ENCODE results near the gene RNF217. TPM values are rescaled to one million over a fixed set of nuclear protein-coding genes. Genes with fewer than 3 reads are reported as not detected.

The RNF217 gene
- total RNA-seq, 3 donors from 2014 or later (not counting 1 experiment from before 2014, with no cell fraction given) = 3.3 to 9.5 (median 4.4) TPM

DNA sequence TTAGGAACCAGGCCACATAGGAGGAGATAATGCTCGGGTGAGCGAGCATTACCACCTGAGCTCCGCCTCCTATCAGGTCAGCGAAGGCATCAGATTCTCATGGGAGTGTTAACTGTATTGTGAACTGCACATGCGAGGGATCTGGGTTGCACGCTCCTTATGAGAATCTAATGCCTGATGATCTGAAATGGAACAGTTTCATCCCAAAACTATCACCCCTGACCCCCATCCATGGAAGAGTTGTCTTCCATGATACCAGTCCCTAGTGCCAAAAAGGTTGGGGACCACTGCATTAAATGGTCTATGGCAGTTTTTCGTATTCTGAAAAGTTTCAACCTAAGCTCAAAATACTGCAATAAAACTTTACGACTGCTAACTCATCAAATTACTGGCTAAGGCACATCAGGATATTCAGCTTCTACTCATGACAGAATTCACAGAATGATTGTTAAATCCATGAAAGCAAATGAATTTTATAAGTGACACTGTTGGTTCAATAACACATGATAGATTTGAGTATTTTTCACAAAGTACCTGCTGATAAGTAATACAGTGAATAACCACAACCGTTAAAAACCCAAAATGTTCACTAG, 25.9 kb downstream of the RNF217 start:
- ATAC-seq (no peak), DNase-seq (no peak)
- Mint-ChIP-seq H3K36me3 (no peaks in the 10 kb centered on the region), H3K4me1 (peaks cover 0 to 7% of the 10 kb centered on the region in 2 donors), H3K9me3 (no peaks in the 10 kb centered on the region), H3K4me3 (no peak overlapping the region), H3K27me3 (ENCODE audit: low read depth in 2 of 2) (peaks cover 0 to 7% of the 10 kb centered on the region in 2 donors), H3K27ac (no peak overlapping the region)
- H3K4me1 ChIP-seq (ENCODE audit: control insufficient read depth, insufficient read depth, low read length) = no peaks in the 10 kb centered on the region
- intact Hi-C loops (cut with micrococcal nuclease) = no loop called here
- TF ChIP-seq, protein P1, sequence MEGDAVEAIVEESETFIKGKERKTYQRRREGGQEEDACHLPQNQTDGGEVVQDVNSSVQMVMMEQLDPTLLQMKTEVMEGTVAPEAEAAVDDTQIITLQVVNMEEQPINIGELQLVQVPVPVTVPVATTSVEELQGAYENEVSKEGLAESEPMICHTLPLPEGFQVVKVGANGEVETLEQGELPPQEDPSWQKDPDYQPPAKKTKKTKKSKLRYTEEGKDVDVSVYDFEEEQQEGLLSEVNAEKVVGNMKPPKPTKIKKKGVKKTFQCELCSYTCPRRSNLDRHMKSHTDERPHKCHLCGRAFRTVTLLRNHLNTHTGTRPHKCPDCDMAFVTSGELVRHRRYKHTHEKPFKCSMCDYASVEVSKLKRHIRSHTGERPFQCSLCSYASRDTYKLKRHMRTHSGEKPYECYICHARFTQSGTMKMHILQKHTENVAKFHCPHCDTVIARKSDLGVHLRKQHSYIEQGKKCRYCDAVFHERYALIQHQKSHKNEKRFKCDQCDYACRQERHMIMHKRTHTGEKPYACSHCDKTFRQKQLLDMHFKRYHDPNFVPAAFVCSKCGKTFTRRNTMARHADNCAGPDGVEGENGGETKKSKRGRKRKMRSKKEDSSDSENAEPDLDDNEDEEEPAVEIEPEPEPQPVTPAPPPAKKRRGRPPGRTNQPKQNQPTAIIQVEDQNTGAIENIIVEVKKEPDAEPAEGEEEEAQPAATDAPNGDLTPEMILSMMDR (IDR thresholded peaks at IDR 0.05) = no peak
- no peak overlapping the region for H3K4me3 ChIP-seq (ENCODE audit: low read length)
- H3K27me3 ChIP-seq (ENCODE audit: control insufficient read depth, insufficient read depth, low read length) = no peaks in the 10 kb centered on the region
- no peak overlapping the region for H3K27ac ChIP-seq (ENCODE audit: low read length)
- 95% methylated on average over 8 of the region's 9 CpGs for WGBS (ENCODE audit: insufficient coverage)
- H3K9me3 ChIP-seq (ENCODE audit: control insufficient read depth, insufficient read depth, low read length) = no peaks in the 10 kb centered on the region
- H3K36me3 ChIP-seq (ENCODE audit: control insufficient read depth, insufficient read depth, low read length) = no peaks in the 10 kb centered on the region

DNA sequence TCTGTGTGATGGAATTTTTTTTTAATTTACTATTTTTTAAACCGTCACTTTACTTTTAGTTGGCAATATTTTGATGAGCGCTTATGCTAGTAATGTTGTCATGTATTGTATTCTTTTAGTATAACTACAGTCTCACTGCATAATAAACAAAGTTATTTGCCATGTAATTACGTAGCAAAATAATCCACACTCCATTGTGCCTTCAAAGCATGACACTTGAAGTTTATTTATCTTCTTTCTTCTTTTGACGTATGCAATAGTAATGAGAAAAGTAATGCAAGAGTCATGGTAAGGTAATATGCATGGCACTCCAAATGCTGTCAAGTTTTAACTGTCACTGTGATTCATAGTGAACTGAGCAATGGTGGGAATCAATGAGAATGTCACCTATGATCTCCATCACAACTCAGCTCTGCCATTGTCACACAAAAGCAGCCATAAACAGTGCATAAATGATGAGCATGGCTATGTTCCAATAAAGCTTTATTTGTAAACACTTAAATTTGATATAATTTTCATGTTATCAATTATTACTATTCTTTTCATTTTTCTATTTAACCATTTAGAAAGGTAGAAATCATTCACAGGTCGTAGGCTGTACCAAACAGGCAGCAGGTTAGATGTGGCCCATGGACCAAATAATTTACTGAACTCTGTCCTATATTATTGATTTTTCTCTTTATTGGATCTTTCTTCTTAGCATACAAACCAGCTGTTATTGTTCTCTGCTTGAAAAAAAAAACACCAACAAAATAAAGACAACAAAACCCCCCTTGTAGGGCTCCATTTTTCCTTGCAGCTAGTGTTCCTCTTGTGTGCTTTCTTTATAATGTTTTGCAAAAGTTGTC, 27.1 kb downstream of the RNF217 start:
- ATAC-seq (no peak), DNase-seq (no peak)
- Mint-ChIP-seq H3K4me3 (no peak overlapping the region), H3K4me1 (peaks cover 0 to 7% of the 10 kb centered on the region in 2 donors), H3K27me3 (ENCODE audit: low read depth in 2 of 2) (peaks cover 0 to 7% of the 10 kb centered on the region in 2 donors), H3K9me3 (no peaks in the 10 kb centered on the region), H3K36me3 (no peaks in the 10 kb centered on the region), H3K27ac (no peak overlapping the region)
- no peaks in the 10 kb centered on the region for H3K36me3 ChIP-seq (ENCODE audit: control insufficient read depth, insufficient read depth, low read length)
- no peaks in the 10 kb centered on the region for H3K27me3 ChIP-seq (ENCODE audit: control insufficient read depth, insufficient read depth, low read length)
- intact Hi-C loops (cut with micrococcal nuclease) = no loop called here
- H3K27ac ChIP-seq (ENCODE audit: low read length) = no peak overlapping the region
- TF ChIP-seq, protein P1 (IDR thresholded peaks at IDR 0.05) = no peak
- 83% methylated on average over 2 of the region's 5 CpGs for WGBS (ENCODE audit: insufficient coverage)
- H3K4me3 ChIP-seq (ENCODE audit: low read length) = no peak overlapping the region
- no peaks in the 10 kb centered on the region for H3K9me3 ChIP-seq (ENCODE audit: control insufficient read depth, insufficient read depth, low read length)
- H3K4me1 ChIP-seq (ENCODE audit: control insufficient read depth, insufficient read depth, low read length) = no peaks in the 10 kb centered on the region

DNA sequence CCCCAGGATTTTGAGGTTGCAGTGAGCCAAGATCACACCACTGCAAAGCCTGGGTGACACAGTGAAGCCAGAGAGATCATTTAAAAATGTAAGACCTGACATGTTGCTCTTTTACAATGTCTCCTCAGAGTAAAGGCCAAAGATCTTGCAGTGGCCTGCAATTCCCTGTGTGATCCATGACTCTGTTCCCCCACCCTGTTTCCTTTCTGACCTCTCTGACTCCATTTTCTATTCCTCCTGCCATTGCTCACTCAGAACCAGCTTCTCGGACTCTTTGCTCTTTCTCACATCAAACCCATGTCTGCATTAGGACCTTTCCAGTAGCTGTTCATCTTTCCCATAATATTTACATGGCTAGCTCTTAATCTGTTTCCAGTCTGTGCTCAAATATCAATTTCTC, 28.8 kb downstream of the RNF217 start:
- WGBS (ENCODE audit: insufficient coverage) = 89% methylated on average over 1 of the region's 1 CpG
- Mint-ChIP-seq H3K27ac (no peak overlapping the region), H3K36me3 (no peaks in the 10 kb centered on the region), H3K9me3 (no peaks in the 10 kb centered on the region), H3K4me1 (peaks cover 0 to 6% of the 10 kb centered on the region in 2 donors), H3K4me3 (no peak overlapping the region), H3K27me3 (ENCODE audit: low read depth in 2 of 2) (peaks cover 0 to 7% of the 10 kb centered on the region in 2 donors)
- H3K4me3 ChIP-seq (ENCODE audit: low read length) = no peak overlapping the region
- DNase-seq (no peak), ATAC-seq (no peak)
- H3K27ac ChIP-seq (ENCODE audit: low read length) = no peak overlapping the region
- H3K4me1 ChIP-seq (ENCODE audit: control insufficient read depth, insufficient read depth, low read length) = no peaks in the 10 kb centered on the region
- TF ChIP-seq, protein P1 (IDR thresholded peaks at IDR 0.05) = no peak
- no peaks in the 10 kb centered on the region for H3K9me3 ChIP-seq (ENCODE audit: control insufficient read depth, insufficient read depth, low read length)
- H3K36me3 ChIP-seq (ENCODE audit: control insufficient read depth, insufficient read depth, low read length) = no peaks in the 10 kb centered on the region
- intact Hi-C loops (cut with micrococcal nuclease) = no loop called here
- H3K27me3 ChIP-seq (ENCODE audit: control insufficient read depth, insufficient read depth, low read length) = no peaks in the 10 kb centered on the region
